H1 (cell line): Measurements from ENCODE around the gene PTPN3. TPM values are rescaled to one million over a fixed set of nuclear protein-coding genes. Genes with fewer than 3 reads are reported as not detected.

Experiments
- BCL11A ChIP-seq, 2 experiments: IDR thresholded peaks; one replicate each; pipeline ENCODE4 v1.6.1; 2011; ENCODE audit warnings: low read depth in 2 of 2, low read length in 2 of 2, mild to moderate bottlenecking in 2 of 2
- BRCA1 ChIP-seq: IDR thresholded peaks from 2 replicates; pipeline ENCODE4 v1.6.1; 2012; ENCODE audit warnings: low read depth, low read length, improper control_type of control experiment
- HDAC2 ChIP-seq, 2 experiments: fragments of 300-600 bp in 1 of 2; sonication (generic) in 1 of 2; IDR thresholded peaks; 2 replicates each; pipeline ENCODE4 v1.6.1; 2011 to 2012; ENCODE audit warnings: low read depth in 2 of 2, low read length in 2 of 2, mild to moderate bottlenecking in 2 of 2, moderate library complexity in 2 of 2, borderline replicate concordance in 1 of 2, inconsistent platforms in 1 of 2
- NRF1 ChIP-seq: IDR thresholded peaks from 2 replicates; pipeline ENCODE4 v1.6.1; 2011; ENCODE audit warnings: mild to moderate bottlenecking, low read depth, low read length, improper control_type of control experiment
- RFX5 ChIP-seq: IDR thresholded peaks from 2 replicates; pipeline ENCODE4 v1.6.1; 2011; ENCODE audit warnings: low read depth, low read length, improper control_type of control experiment, borderline replicate concordance
- SIRT6 ChIP-seq: IDR thresholded peaks from one replicate; pipeline ENCODE4 v1.7.1; 2012; ENCODE audit warnings: low read length, inconsistent platforms
- polyA plus RNA-seq, 7 experiments: library from polyadenylated mRNA; depleted of rRNA in 3 of 7; stranded (reverse) in 5 of 7; unstranded in 2 of 7; fragments of >200 nt in 5 of 7; fragments of 200-250 nt in 2 of 7; gene quantifications; 1 replicate in 5 of 7; 2 replicates in 1 of 7; 4 replicates in 1 of 7; pipeline versions ENCODE4 v1.2.1 to v1.2.3, GENCODE V29; 2011 to 2013; ENCODE audit warnings: missing spikeins in 2 of 7, mixed read lengths in 2 of 7
- total RNA-seq: library from RNA; stranded (reverse); fragmentation: NEBNext Ultra II Directional; extraction: Animal tissue kit (Norgen Biotek cat#: 25700); gene quantifications from 2 replicates; pipeline ENCODE4 v1.2.1, GENCODE V29; 2021
- TF ChIP-seq, protein P1 (sequence below): IDR thresholded peaks from 2 replicates; pipeline ENCODE4 v1.6.1; 2012; ENCODE audit warnings: inconsistent platforms

PTPN3 gene
- total and polyA plus RNA-seq, 2 of the 8 experiments (the other 6 are each of a cell fraction or from before 2014, with no cell fraction given): 2.9 to 3.7 TPM

DNA sequence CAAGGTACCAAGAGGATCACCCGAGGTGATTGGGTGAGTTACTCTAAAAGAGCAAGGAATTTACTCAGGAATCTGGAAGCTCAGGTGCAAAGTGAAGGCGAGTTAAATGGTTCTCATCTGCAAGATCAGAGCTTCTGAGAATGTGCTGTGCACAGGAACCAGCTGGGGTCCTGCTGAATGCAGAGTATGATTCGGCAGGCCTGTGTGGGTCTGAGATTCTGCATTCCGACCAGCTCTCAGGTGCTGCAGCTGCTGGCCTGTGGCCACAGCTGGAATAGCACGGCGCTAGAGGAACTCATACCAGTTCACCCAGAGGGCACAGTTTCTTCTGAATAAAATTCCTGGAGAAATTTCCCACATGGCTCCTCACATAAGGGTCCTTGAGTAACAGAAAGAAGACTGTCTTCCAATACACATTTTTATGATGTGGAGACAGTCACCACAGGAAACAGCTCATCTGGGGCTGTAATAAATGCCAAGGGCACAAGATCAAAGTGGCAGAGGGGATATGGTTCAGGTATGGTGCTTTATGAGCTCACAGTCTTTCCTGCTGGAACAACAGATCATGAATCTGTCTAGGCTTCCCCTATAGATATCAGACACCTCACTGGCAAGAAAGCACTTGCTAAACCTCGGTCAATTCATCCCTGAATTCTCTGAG lies 83.9 kb downstream of the PTPN3 start (continued):
- TF ChIP-seq HDAC2 (IDR thresholded peaks at IDR 0.05; ENCODE audit: borderline replicate concordance in 1 of 2, low read depth in 2 of 2, low read length in 2 of 2): no peak
- TF ChIP-seq BRCA1: no peak
- TF ChIP-seq BCL11A (IDR thresholded peaks at IDR 0.05; ENCODE audit: low read depth in 2 of 2, low read length in 2 of 2): no peak
- TF ChIP-seq RFX5: no peak
- TF ChIP-seq NRF1: no peak
- TF ChIP-seq, protein P1, sequence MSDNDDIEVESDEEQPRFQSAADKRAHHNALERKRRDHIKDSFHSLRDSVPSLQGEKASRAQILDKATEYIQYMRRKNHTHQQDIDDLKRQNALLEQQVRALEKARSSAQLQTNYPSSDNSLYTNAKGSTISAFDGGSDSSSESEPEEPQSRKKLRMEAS: no peak
- TF ChIP-seq SIRT6: no peak
